Measurements from ENCODE around the gene RAVER1. TPM values are rescaled to one million over a fixed set of nuclear protein-coding genes. Genes with fewer than 3 reads are reported as not detected.

RAVER1 gene
- total and polyA plus RNA-seq, 3 donors from 2014 or later, result 32.3 to 49.6 (median 34.5) TPM

- 7 to 8% methylated on average over 47 of the region's 56 CpGs for WGBS, 2 donors
- Histone ChIP-seq H3K27ac (no peak overlapping the region), H3K4me3 (no peak overlapping the region), H3K36me3 (ENCODE audit: low read depth, missing control alignments) (no peaks in the 10 kb centered on the region), H3K27me3 (peaks cover 5% of the 10 kb centered on the region), H3K4me1 (peaks cover 32% of the 10 kb centered on the region), H3K9me3 (no peaks in the 10 kb centered on the region)
- TF ChIP-seq POLR2A (IDR thresholded peaks at IDR 0.05), result no peak
- TF ChIP-seq, protein P1, sequence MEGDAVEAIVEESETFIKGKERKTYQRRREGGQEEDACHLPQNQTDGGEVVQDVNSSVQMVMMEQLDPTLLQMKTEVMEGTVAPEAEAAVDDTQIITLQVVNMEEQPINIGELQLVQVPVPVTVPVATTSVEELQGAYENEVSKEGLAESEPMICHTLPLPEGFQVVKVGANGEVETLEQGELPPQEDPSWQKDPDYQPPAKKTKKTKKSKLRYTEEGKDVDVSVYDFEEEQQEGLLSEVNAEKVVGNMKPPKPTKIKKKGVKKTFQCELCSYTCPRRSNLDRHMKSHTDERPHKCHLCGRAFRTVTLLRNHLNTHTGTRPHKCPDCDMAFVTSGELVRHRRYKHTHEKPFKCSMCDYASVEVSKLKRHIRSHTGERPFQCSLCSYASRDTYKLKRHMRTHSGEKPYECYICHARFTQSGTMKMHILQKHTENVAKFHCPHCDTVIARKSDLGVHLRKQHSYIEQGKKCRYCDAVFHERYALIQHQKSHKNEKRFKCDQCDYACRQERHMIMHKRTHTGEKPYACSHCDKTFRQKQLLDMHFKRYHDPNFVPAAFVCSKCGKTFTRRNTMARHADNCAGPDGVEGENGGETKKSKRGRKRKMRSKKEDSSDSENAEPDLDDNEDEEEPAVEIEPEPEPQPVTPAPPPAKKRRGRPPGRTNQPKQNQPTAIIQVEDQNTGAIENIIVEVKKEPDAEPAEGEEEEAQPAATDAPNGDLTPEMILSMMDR (IDR thresholded peaks at IDR 0.05), result no peak
- intact Hi-C loops (cut with DNase I; ENCODE audit: low total_unique reads), result no loop called here
- no peak for DNase-seq
Observed at GRCh38 chr19:10292789-10293636, 40.3 kb downstream of the RAVER1 start.

- H3K36me3 ChIP-seq (ENCODE audit: low read depth, missing control alignments), result no peaks in the 10 kb centered on the region
- no peaks in the 10 kb centered on the region for H3K9me3 ChIP-seq
- no peak overlapping the region for H3K27ac ChIP-seq
- intact Hi-C loops (cut with DNase I; ENCODE audit: low total_unique reads), result no loop called here
- DNase-seq, result peak; percentile 78
- H3K4me1 ChIP-seq, result peaks cover 35% of the 10 kb centered on the region
- 2 to 3% methylated on average over 29 to 45 of the region's 45 CpGs for WGBS, 2 donors
- H3K27me3 ChIP-seq, result peaks cover 5% of the 10 kb centered on the region
- TF ChIP-seq, protein P1 (IDR thresholded peaks at IDR 0.05), result no peak
- TF ChIP-seq POLR2A (IDR thresholded peaks at IDR 0.05), result no peak
- H3K4me3 ChIP-seq, result peak overlapping the region in 1 of 2 donors; percentile 40
Observed at GRCh38 chr19:10292206-10292788, 41.0 kb downstream of the RAVER1 start.

DNA sequence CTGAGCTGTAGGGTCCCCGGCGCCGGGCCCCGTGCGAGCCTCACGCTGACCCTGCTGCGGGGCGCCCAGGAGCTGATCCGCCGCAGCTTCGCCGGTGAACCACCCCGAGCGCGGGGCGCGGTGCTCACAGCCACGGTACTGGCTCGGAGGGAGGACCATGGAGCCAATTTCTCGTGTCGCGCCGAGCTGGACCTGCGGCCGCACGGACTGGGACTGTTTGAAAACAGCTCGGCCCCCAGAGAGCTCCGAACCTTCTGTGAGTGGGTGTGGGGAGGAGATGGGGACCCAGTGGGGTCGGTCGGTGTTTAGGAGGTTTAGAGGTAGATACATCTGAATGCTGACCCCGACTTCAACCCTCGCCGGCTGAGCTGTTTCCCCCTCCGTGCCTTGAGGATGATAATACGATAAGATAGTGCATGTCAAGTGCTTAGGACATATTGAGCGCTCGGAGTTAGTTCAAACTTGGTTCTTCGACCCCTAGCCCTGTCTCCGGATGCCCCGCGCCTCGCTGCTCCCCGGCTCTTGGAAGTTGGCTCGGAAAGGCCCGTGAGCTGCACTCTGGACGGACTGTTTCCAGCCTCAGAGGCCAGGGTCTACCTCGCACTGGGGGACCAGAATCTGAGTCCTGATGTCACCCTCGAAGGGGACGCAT, 41.6 kb downstream of the RAVER1 start:
- no peak for DNase-seq

GRCh38 chr19:10290876-10291553, 42.3 kb downstream of the RAVER1 start:
- Histone ChIP-seq H3K4me3 (peak overlapping the region; percentile 5 to 40), H3K27ac (no peak overlapping the region)
- 1% methylated on average over 28 to 57 of the region's 57 CpGs for WGBS, 2 donors

More for the DNA sequence above, 41.6 kb downstream of the RAVER1 start:
- WGBS, 2 donors, result 0 to 2% methylated on average over 10 to 49 of the region's 49 CpGs
- Histone ChIP-seq H3K9me3 (no peaks in the 10 kb centered on the region), H3K4me3 (peak overlapping the region; percentile 5 to 40), H3K27ac (no peak overlapping the region), H3K27me3 (peaks cover 5% of the 10 kb centered on the region), H3K4me1 (peaks cover 41% of the 10 kb centered on the region), H3K36me3 (ENCODE audit: low read depth, missing control alignments) (no peaks in the 10 kb centered on the region)
- intact Hi-C loops (cut with DNase I; ENCODE audit: low total_unique reads), result no loop called here
- TF ChIP-seq, protein P1 (IDR thresholded peaks at IDR 0.05), result no peak
- TF ChIP-seq POLR2A (IDR thresholded peaks at IDR 0.05), result no peak

More at GRCh38 chr19:10290876-10291553, 42.3 kb downstream of the RAVER1 start:
- DNase-seq, result peak; percentile 29
- peaks cover 5% of the 10 kb centered on the region for H3K27me3 ChIP-seq
- no peaks in the 10 kb centered on the region for H3K9me3 ChIP-seq
- TF ChIP-seq POLR2A (IDR thresholded peaks at IDR 0.05), result no peak
- TF ChIP-seq, protein P1 (IDR thresholded peaks at IDR 0.05), result no peak
- intact Hi-C loops (cut with DNase I; ENCODE audit: low total_unique reads), result no loop called here
- peaks cover 46% of the 10 kb centered on the region for H3K4me1 ChIP-seq
- H3K36me3 ChIP-seq (ENCODE audit: low read depth, missing control alignments), result no peaks in the 10 kb centered on the region
